ENCODE data around the gene MCRIP1. TPM values are rescaled to one million over a fixed set of nuclear protein-coding genes. Genes with fewer than 3 reads are reported as not detected.
A peak's percentile ranks its signal among the peaks of the same experiment; 100 is the strongest.

The MCRIP1 gene
- total and polyA plus RNA-seq, 2 of the 13 experiments (the other 11 are each of a cell fraction or from before 2014, with no cell fraction given) = 79.7 to 84.9 TPM

- TF ChIP-seq PRDM10 (CRISPR knock-in tag; IDR thresholded peaks at IDR 0.05; ENCODE audit: low read depth) (no peak; the same call in 1 of the 2 replicates), NFIC (IDR thresholded peaks at IDR 0.05; ENCODE audit: low read length) (0 out of 2 replicates have a peak, but pooled peaks have one; percentile 39), KDM4B (CRISPR knock-in tag; IDR thresholded peaks at IDR 0.05) (no peak), KDM5A (IDR thresholded peaks at IDR 0.05; ENCODE audit: borderline replicate concordance, low read length) (no peak), MXD4 (CRISPR knock-in tag; IDR thresholded peaks at IDR 0.05) (no peak), SUZ12 (IDR thresholded peaks at IDR 0.05; ENCODE audit: low read depth, low read length) (no peak), ZBTB26 (CRISPR knock-in tag; IDR thresholded peaks at IDR 0.05; ENCODE audit: borderline replicate concordance) (0 out of 2 replicates have a peak, but pooled peaks have one; percentile 42), ZNF24 (IDR thresholded peaks at IDR 0.05) (no peak), NFE2L2 (IDR thresholded peaks at IDR 0.05; ENCODE audit: low read length) (no peak), DRAP1 (CRISPR knock-in tag; IDR thresholded peaks at IDR 0.05) (no peak), ZNF296 (CRISPR knock-in tag; conservative IDR thresholded peaks at IDR 0.05) (no peak), SKIL (CRISPR knock-in tag; IDR thresholded peaks at IDR 0.05; ENCODE audit: borderline replicate concordance) (no peak), ZNF543 (CRISPR knock-in tag; IDR thresholded peaks at IDR 0.05) (0 out of 2 replicates have a peak, but pooled peaks have one; percentile 88), ATAD3A (CRISPR knock-in tag; IDR thresholded peaks at IDR 0.05) (no peak), NR0B2 (CRISPR knock-in tag; IDR thresholded peaks at IDR 0.05) (peak; percentile 71), TBX2 (CRISPR knock-in tag; IDR thresholded peaks at IDR 0.05; ENCODE audit: borderline replicate concordance) (no peak), BORCS8-MEF2B (CRISPR knock-in tag; IDR thresholded peaks at IDR 0.05) (peak; percentile 87), BATF2 (CRISPR knock-in tag; IDR thresholded peaks at IDR 0.05) (peak; percentile 83), HNRNPUL1 (IDR thresholded peaks at IDR 0.05; ENCODE audit: low read depth, low read length) (no peak), ZNF740 (CRISPR knock-in tag; IDR thresholded peaks at IDR 0.05) (0 out of 2 replicates have a peak, but pooled peaks have one; percentile 45)
These were observed 34.3 kb upstream of the MCRIP1 start (continued) for GRCh38 chr17:81867170-81867990.
